GM12878 (cell line): ENCODE data around the gene PNLDC1. TPM values are rescaled to one million over a fixed set of nuclear protein-coding genes. Genes with fewer than 3 reads are reported as not detected.

Experiments
- ATAC-seq: fragments of 200-7000 bp; cut with Tn5 transposase; 3 replicates; pipeline ENCODE4 v1.9.1; 2020; ENCODE audit warnings: mild to moderate bottlenecking, moderate library complexity
- BruUV-seq: library from RNA; stranded (reverse); fragments of 400-500 nt; replicated peaks from 2 replicates; lab custom pipeline; 2021; lab: Mats Ljungman, UMichigan
- CTCF ChIA-PET: fragments of 300-600 bp; sonication (Branson Sonifier 250); formaldehyde crosslinking; extraction: SDS; loops from one replicate; lab custom pipeline; 2021; ENCODE audit warnings: inconsistent platforms; lab: Yijun Ruan, JAX
- POLR2A ChIA-PET: fragments of 350-600 bp; formaldehyde crosslinking; extraction: SDS; loops from one replicate; lab custom pipeline; 2021; ENCODE audit warnings: inconsistent platforms; lab: Charles Lee
- RAD21 ChIA-PET: fragments of 300-600 bp; sonication (Branson Sonifier 250); formaldehyde crosslinking; loops from one replicate; lab custom pipeline; 2023; ENCODE audit warnings: antibody characterized with exemption; ENCODE audit not compliant: unreplicated experiment; lab: Charles Lee
- SMC1A ChIA-PET: fragments of 300-600 bp; sonication (Branson Sonifier 250); formaldehyde crosslinking; loops from one replicate; lab custom pipeline; 2023; ENCODE audit not compliant: unreplicated experiment, uncharacterized antibody; lab: Charles Lee
- DNase-seq: peaks from one replicate; pipeline ENCODE4 v3.0.0-alpha.2; 2011; ENCODE audit warnings: low read depth, low spot score
- FAIRE-seq: peaks from 3 replicates; lab custom pipeline; 2011; peaks lifted over from hg19 to GRCh38; lab: Jason Lieb, UNC
- H2AFZ ChIP-seq: 2 replicates; pipeline ENCODE4 v1.6.0; 2011; ENCODE audit warnings: low read depth, low read length, control low read depth; ENCODE audit not compliant: control insufficient read depth
- H3K27ac ChIP-seq: 2 replicates; pipeline ENCODE4 v1.5.1; 2011; ENCODE audit warnings: control low read depth; ENCODE audit not compliant: control insufficient read depth, insufficient read depth
- H3K27me3 ChIP-seq, 2 experiments: replicated peaks in 1 of 2; 2 replicates each; pipeline versions ENCODE4 v1.6.0 to v1.6.1; 2011; ENCODE audit warnings: low read length in 1 of 2; ENCODE audit not compliant: control insufficient read depth in 2 of 2, insufficient read depth in 2 of 2
- H3K36me3 ChIP-seq, 2 experiments: 2 replicates each; pipeline ENCODE4 v1.5.1; 2011; ENCODE audit warnings: low read length in 1 of 2; ENCODE audit not compliant: control insufficient read depth in 2 of 2, insufficient read depth in 2 of 2
- H3K4me1 ChIP-seq: 2 replicates; pipeline ENCODE4 v1.6.1; 2011; ENCODE audit warnings: mild to moderate bottlenecking, low read length, moderate library complexity, mixed read lengths; ENCODE audit not compliant: control insufficient read depth, insufficient read depth
- H3K4me2 ChIP-seq: 2 replicates; pipeline ENCODE4 v1.6.0; 2011; ENCODE audit warnings: control low read depth; ENCODE audit not compliant: control insufficient read depth, insufficient read depth
- H3K4me3 ChIP-seq: fragments of 200-600 bp; sonication (generic); 2 replicates; pipeline ENCODE4 v1.5.1; 2016
- H3K79me2 ChIP-seq: 2 replicates; pipeline ENCODE4 v1.6.0; 2011; ENCODE audit warnings: low read length; ENCODE audit not compliant: control insufficient read depth, insufficient read depth
- H3K9ac ChIP-seq: 2 replicates; pipeline ENCODE4 v1.8.0; 2011; ENCODE audit warnings: low read length, control low read depth, mixed read lengths; ENCODE audit not compliant: control insufficient read depth, insufficient read depth
- H3K9me3 ChIP-seq: replicated peaks from 3 replicates; pipeline ENCODE4 v1.5.1; 2011; ENCODE audit warnings: mild to moderate bottlenecking, low read length; ENCODE audit not compliant: control insufficient read depth, insufficient read depth
- H4K20me1 ChIP-seq: 2 replicates; pipeline ENCODE4 v1.6.0; 2011; ENCODE audit not compliant: control insufficient read depth, insufficient read depth
- BACH1 ChIP-seq: fragments of 450-650 bp; IDR thresholded peaks from 2 replicates; pipeline ENCODE4 v1.6.1; 2017; ENCODE audit warnings: mild to moderate bottlenecking, borderline replicate concordance
- BRCA1 ChIP-seq: IDR thresholded peaks from 2 replicates; pipeline ENCODE4 v1.6.1; 2011; ENCODE audit warnings: low read depth, low read length, improper control_type of control experiment
- ETV6 ChIP-seq, 2 experiments: fragments of 450-650 bp in 1 of 2; IDR thresholded peaks in 1 of 2; conservative IDR thresholded peaks in 1 of 2; 2 replicates each; pipeline ENCODE4 v1.6.1; 2014; ENCODE audit warnings: antibody characterized with exemption in 1 of 2, borderline replicate concordance in 1 of 2, low read depth in 1 of 2, mild to moderate bottlenecking in 1 of 2, moderate library complexity in 1 of 2
- SPI1 ChIP-seq: IDR thresholded peaks from 2 replicates; pipeline ENCODE4 v1.6.1; 2011; ENCODE audit warnings: low read depth, mild to moderate bottlenecking, low read length, moderate library complexity, borderline replicate concordance; ENCODE audit not compliant: insufficient read depth
- SRF ChIP-seq, 2 experiments: IDR thresholded peaks; 2 replicates each; pipeline ENCODE4 v1.6.1; 2011; ENCODE audit warnings: low read depth in 2 of 2, low read length in 2 of 2, mild to moderate bottlenecking in 1 of 2, moderate library complexity in 1 of 2
- STAT3 ChIP-seq: IDR thresholded peaks from 2 replicates; pipeline ENCODE4 v1.6.1; 2011; ENCODE audit warnings: low read depth, low read length, improper control_type of control experiment
- WRNIP1 ChIP-seq: IDR thresholded peaks from 2 replicates; pipeline ENCODE4 v1.6.1; 2011; ENCODE audit warnings: low read depth, low read length, improper control_type of control experiment, borderline replicate concordance
- in situ Hi-C: fragments of 300-500 bp; cut with MboI; formaldehyde crosslinking; loops from 9 replicates; pipeline ENCODE4 v1.14.3; 2018; ENCODE audit warnings: mixed read lengths
- intact Hi-C: fragments of 100-400 bp; cut with micrococcal nuclease; formaldehyde crosslinking; loops from one replicate; pipeline ENCODE4 v1.14.2; 2022; ENCODE audit not compliant: unreplicated experiment
- polyA plus RNA-seq, 11 experiments: library from polyadenylated mRNA; depleted of rRNA in 4 of 11; unstranded in 6 of 11; stranded (reverse) in 5 of 11; fragments of >200 nt; fragmentation: Nextera tagmentation in 4 of 11; fragmentation: Illumina TruSeq in 1 of 11; extraction: Ambion mirVana in 4 of 11; extraction: Trizol in 1 of 11; gene quantifications; 1 replicate in 1 of 11; 2 replicates in 10 of 11; pipeline versions ENCODE4 v1.2.1 to v1.2.3, GENCODE V29; 2011 to 2016; ENCODE audit warnings: inconsistent platforms in 2 of 11, missing spikeins in 2 of 11, low read depth in 1 of 11
- total RNA-seq, 4 experiments: library from RNA; depleted of rRNA in 3 of 4; stranded (reverse); fragments of >200 nt in 3 of 4; fragmentation: Illumina TruSeq in 1 of 4; extraction: Trizol in 1 of 4; gene quantifications; 2 replicates each; pipeline versions ENCODE4 v1.2.1 to v1.2.3, GENCODE V29; 2013 to 2021
- TF ChIP-seq, protein P1 (sequence below): fragments of 450-650 bp; conservative IDR thresholded peaks from 2 replicates; pipeline ENCODE4 v1.6.1; 2017; ENCODE audit warnings: mild to moderate bottlenecking, moderate library complexity

Gene PNLDC1
- total and polyA plus RNA-seq, 10 of the 15 experiments (the other 5 are each of a cell fraction or from before 2014, with no cell fraction given), result 0.06 to 0.25 (median 0.09) TPM; not detected in 2

DNA sequence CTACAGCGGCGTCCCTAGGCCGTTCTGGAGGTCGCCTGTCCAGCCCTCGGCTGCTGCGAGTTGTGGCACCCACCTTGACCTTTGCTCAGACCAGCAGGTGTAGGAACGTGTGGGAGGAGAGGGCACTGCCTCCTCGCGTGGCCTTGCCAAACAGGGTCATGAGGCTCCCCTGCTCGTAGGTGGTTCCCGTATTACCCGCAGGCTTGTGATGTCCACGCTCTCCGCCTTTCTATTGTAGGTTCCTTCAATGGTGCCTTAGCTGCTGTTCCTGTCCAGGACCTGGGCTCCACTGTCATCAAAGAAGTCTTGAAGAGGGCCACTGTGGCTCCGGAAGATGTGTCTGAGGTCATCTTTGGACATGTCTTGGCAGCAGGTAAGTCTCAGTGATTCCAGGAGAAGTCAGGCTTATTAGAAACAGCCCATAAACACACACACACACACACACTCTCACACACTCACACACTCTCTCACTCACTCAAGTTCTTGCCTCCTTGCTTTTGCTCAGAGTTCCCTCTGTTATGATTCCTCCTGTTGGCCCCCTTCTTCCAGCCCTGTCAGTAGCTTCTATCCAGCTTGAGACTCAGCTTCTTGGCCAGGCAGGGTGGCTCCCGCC lies 37.3 kb upstream of the PNLDC1 start (continued):
- TF ChIP-seq, protein P1, sequence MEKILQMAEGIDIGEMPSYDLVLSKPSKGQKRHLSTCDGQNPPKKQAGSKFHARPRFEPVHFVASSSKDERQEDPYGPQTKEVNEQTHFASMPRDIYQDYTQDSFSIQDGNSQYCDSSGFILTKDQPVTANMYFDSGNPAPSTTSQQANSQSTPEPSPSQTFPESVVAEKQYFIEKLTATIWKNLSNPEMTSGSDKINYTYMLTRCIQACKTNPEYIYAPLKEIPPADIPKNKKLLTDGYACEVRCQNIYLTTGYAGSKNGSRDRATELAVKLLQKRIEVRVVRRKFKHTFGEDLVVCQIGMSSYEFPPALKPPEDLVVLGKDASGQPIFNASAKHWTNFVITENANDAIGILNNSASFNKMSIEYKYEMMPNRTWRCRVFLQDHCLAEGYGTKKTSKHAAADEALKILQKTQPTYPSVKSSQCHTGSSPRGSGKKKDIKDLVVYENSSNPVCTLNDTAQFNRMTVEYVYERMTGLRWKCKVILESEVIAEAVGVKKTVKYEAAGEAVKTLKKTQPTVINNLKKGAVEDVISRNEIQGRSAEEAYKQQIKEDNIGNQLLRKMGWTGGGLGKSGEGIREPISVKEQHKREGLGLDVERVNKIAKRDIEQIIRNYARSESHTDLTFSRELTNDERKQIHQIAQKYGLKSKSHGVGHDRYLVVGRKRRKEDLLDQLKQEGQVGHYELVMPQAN, result peak; percentile 84; the same call in 1 of the 2 replicates
- TF ChIP-seq BACH1 (0 out of 2 replicates have a peak, but pooled peaks have one; percentile 16), WRNIP1 (0 out of 2 replicates have a peak, but pooled peaks have one; percentile 17), ETV6 (conservative IDR thresholded peaks at IDR 0.05 in 1 of 2, IDR thresholded peaks at IDR 0.05 in 1 of 2; ENCODE audit: borderline replicate concordance in 1 of 2, low read depth in 1 of 2) (no peak), BRCA1 (no peak), SRF (IDR thresholded peaks at IDR 0.05; ENCODE audit: low read depth in 2 of 2, low read length in 2 of 2) (peak in 1 of 2 experiments; percentile 44; a peak in 3 of 4 replicates)
- TF ChIP-seq, all 136 proteins: peak for 9

DNA sequence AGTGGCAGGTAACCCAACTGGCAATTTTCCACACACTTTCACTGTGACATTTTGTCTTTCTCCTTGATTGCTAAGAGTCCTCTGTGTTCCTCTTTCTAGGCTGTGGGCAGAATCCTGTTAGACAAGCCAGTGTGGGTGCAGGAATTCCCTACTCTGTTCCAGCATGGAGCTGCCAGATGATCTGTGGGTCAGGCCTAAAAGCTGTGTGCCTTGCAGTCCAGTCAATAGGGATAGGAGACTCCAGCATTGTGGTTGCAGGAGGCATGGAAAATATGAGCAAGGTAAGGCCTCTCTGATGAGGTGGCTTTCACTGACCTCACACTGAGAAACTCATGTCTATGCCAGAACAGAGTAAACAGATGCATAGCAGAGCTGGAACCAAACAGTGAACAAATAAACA lies 33.2 kb upstream of the PNLDC1 start:
- no peak overlapping the region for H3K4me2 ChIP-seq
- no peaks in the 10 kb centered on the region for H3K27me3 ChIP-seq
- POLR2A ChIA-PET, result interaction anchor here (1.0 to 1.4 kb wide), 3 partner anchors 15 to 68 kb away, joined by 3 to 4 read pairs (median 3); partner anchors contain the start of gene WTAP
- H3K9ac ChIP-seq, result no peak overlapping the region
- H4K20me1 ChIP-seq, result no peaks in the 10 kb centered on the region
- H3K36me3 ChIP-seq, result peaks cover 2 to 29% of the 10 kb centered on the region in 2 experiments
- DNase-seq (no peak), ATAC-seq (no peak), FAIRE-seq (no peak)
- no peaks in the 10 kb centered on the region for H3K9me3 ChIP-seq
- SMC1A ChIA-PET, result no interaction called here
- no peak overlapping the region for H2AFZ ChIP-seq
- intact Hi-C loops (no loop called here), in situ Hi-C loops (no loop called here)
- TF ChIP-seq STAT3, result no peak
- 0 out of 2 replicates have a peak, but pooled peaks have one; percentile 9 for TF ChIP-seq SPI1
- peaks cover 5% of the 10 kb centered on the region for H3K4me1 ChIP-seq
- RAD21 ChIA-PET, result no interaction called here
- no TSS peak for BruUV-seq
- no peak overlapping the region for H3K27ac ChIP-seq
- no peak overlapping the region for H3K4me3 ChIP-seq
- peaks cover 15% of the 10 kb centered on the region for H3K79me2 ChIP-seq
- CTCF ChIA-PET, result interaction anchor here (1.6 kb wide), 1 partner anchor 20 kb away, joined by 3 read pairs; no protein-coding TSS in a partner anchor
